Hepatocyte (in vitro differentiated cells): Measurements from ENCODE around the gene MLST8. TPM values are rescaled to one million over a fixed set of nuclear protein-coding genes. Genes with fewer than 3 reads are reported as not detected.

Source experiments
- DNase-seq: peaks from one replicate; pipeline ENCODE4 v3.0.0-alpha.2; 2016; ENCODE audit warnings: low spot score
- H2AFZ ChIP-seq: fragments of 200-600 bp; sonication (generic); 2 replicates; pipeline ENCODE4 v1.6.0; 2016; ENCODE audit warnings: antibody characterized with exemption, mild to moderate bottlenecking
- H3K27ac ChIP-seq: fragments of 200-600 bp; sonication (generic); 2 replicates; pipeline ENCODE4 v1.5.1; 2016; ENCODE audit warnings: mild to moderate bottlenecking
- H3K27me3 ChIP-seq: fragments of 200-600 bp; sonication (generic); 2 replicates; pipeline ENCODE4 v1.6.1; 2016
- H3K36me3 ChIP-seq: fragments of 200-600 bp; sonication (generic); replicated peaks from 2 replicates; pipeline ENCODE4 v1.5.1; 2016; ENCODE audit warnings: low read depth; ENCODE audit not compliant: insufficient read depth
- H3K4me1 ChIP-seq: fragments of 200-600 bp; sonication (generic); 2 replicates; pipeline ENCODE4 v1.5.1; 2016; ENCODE audit warnings: mild to moderate bottlenecking, moderate library complexity; ENCODE audit not compliant: insufficient read depth
- H3K4me2 ChIP-seq: fragments of 200-600 bp; sonication (generic); 2 replicates; pipeline ENCODE4 v1.6.0; 2016
- H3K4me3 ChIP-seq: fragments of 200-600 bp; sonication (generic); 2 replicates; pipeline ENCODE4 v1.5.1; 2016; ENCODE audit warnings: mild to moderate bottlenecking
- H3K79me2 ChIP-seq: fragments of 200-600 bp; sonication (generic); 2 replicates; pipeline ENCODE4 v1.6.0; 2017; ENCODE audit warnings: mild to moderate bottlenecking
- H3K9me2 ChIP-seq: fragments of 200-600 bp; sonication (generic); replicated peaks from 2 replicates; pipeline ENCODE4 v1.6.0; 2017; ENCODE audit warnings: mild to moderate bottlenecking; ENCODE audit not compliant: insufficient read depth
- H3K9me3 ChIP-seq: fragments of 200-600 bp; sonication (generic); 2 replicates; pipeline ENCODE4 v1.5.1; 2016; ENCODE audit warnings: low read depth, mild to moderate bottlenecking
- H4K20me1 ChIP-seq: fragments of 200-600 bp; sonication (generic); 2 replicates; pipeline ENCODE4 v1.6.0; 2016; ENCODE audit warnings: mild to moderate bottlenecking; ENCODE audit not compliant: insufficient read depth, poor library complexity, severe bottlenecking
- CTCF ChIP-seq: fragments of 200-600 bp; sonication (generic); IDR thresholded peaks from 2 replicates; pipeline ENCODE4 v1.5.1; 2016; ENCODE audit warnings: antibody characterized with exemption, mild to moderate bottlenecking; ENCODE audit not compliant: poor library complexity
- EZH2 ChIP-seq: fragments of 200-600 bp; sonication (generic); IDR thresholded peaks from 2 replicates; pipeline ENCODE4 v1.6.1; 2016; ENCODE audit warnings: antibody characterized with exemption, mild to moderate bottlenecking, borderline replicate concordance
- EZH2phosphoT487 ChIP-seq: fragments of 200-600 bp; sonication (generic); IDR thresholded peaks from one replicate; pipeline ENCODE4 v1.6.1; 2018; ENCODE audit warnings: antibody characterized with exemption, mild to moderate bottlenecking, low read depth, moderate library complexity; ENCODE audit not compliant: unreplicated experiment, severe bottlenecking
- WGBS: methylation state at CpG from one replicate; pipeline ENCODE4 v1.1.6; 2016; ENCODE audit warnings: low lambda C conversion rate; ENCODE audit errors: missing lambda C conversion rate; 5-methylcytosine and 5-hydroxymethylcytosine counted together
- polyA plus RNA-seq: library from polyadenylated mRNA; unstranded; fragments of >200 nt; fragmentation: Nextera tagmentation; extraction: Ambion mirVana; gene quantifications from 2 replicates; pipeline ENCODE4 v1.2.1, GENCODE V29; 2016
- total RNA-seq: library from RNA; depleted of rRNA; stranded (reverse); fragments of >200 nt; gene quantifications from 2 replicates; pipeline ENCODE4 v1.2.3, GENCODE V29; 2014

Gene MLST8
- total and polyA plus RNA-seq, 2 experiments from 2014 or later = 28.3 to 88.3 TPM

GRCh38 chr16:2167068-2167638, 38.1 kb upstream of the MLST8 start:
- Histone ChIP-seq H3K79me2 (peaks cover 20% of the 10 kb centered on the region), H3K27ac (no peak overlapping the region), H3K4me3 (no peak overlapping the region), H3K9me3 (no peaks in the 10 kb centered on the region), H3K9me2 (no peaks in the 10 kb centered on the region), H3K4me1 (peaks cover 14% of the 10 kb centered on the region), H3K4me2 (no peak overlapping the region), H3K27me3 (no peaks in the 10 kb centered on the region), H4K20me1 (no peaks in the 10 kb centered on the region), H2AFZ (no peak overlapping the region), H3K36me3 (no peaks in the 10 kb centered on the region)
- 95% methylated on average over 18 of the region's 18 CpGs for WGBS
- DNase-seq = no peak
- no peak for TF ChIP-seq EZH2
- TF ChIP-seq CTCF = no peak
- TF ChIP-seq EZH2phosphoT487 = no peak

- H3K4me3 ChIP-seq = no peak overlapping the region
- H3K27ac ChIP-seq = no peak overlapping the region
- WGBS = 95% methylated on average over 18 of the region's 18 CpGs
These were observed 35.2 kb upstream of the MLST8 start for GRCh38 chr16:2170080-2170479.

GRCh38 chr16:2170587-2171435, 34.4 kb upstream of the MLST8 start:
- no peak for TF ChIP-seq EZH2
- Histone ChIP-seq H3K9me2 (no peaks in the 10 kb centered on the region), H3K79me2 (no peaks in the 10 kb centered on the region), H3K4me1 (no peaks in the 10 kb centered on the region), H2AFZ (no peak overlapping the region), H3K36me3 (no peaks in the 10 kb centered on the region), H3K4me2 (no peak overlapping the region), H3K27ac (no peak overlapping the region), H4K20me1 (no peaks in the 10 kb centered on the region), H3K27me3 (no peaks in the 10 kb centered on the region), H3K9me3 (no peaks in the 10 kb centered on the region), H3K4me3 (no peak overlapping the region)
- DNase-seq = no peak
- WGBS = 98% methylated on average over 32 of the region's 47 CpGs

More at GRCh38 chr16:2170080-2170479, 35.2 kb upstream of the MLST8 start:
- no peak for TF ChIP-seq EZH2
- TF ChIP-seq EZH2phosphoT487 = no peak
- TF ChIP-seq CTCF = no peak
- Histone ChIP-seq H3K4me1 (no peaks in the 10 kb centered on the region), H3K9me2 (no peaks in the 10 kb centered on the region), H3K79me2 (no peaks in the 10 kb centered on the region), H3K27me3 (no peaks in the 10 kb centered on the region), H3K4me2 (no peak overlapping the region), H3K9me3 (no peaks in the 10 kb centered on the region), H3K36me3 (no peaks in the 10 kb centered on the region), H2AFZ (no peak overlapping the region), H4K20me1 (no peaks in the 10 kb centered on the region)
- no peak for DNase-seq

- H3K4me3 ChIP-seq = no peak overlapping the region
- H3K4me1 ChIP-seq = no peaks in the 10 kb centered on the region
- DNase-seq = no peak
- H3K36me3 ChIP-seq = no peaks in the 10 kb centered on the region
- no peaks in the 10 kb centered on the region for H3K9me2 ChIP-seq
- H3K27me3 ChIP-seq = no peaks in the 10 kb centered on the region
- no peaks in the 10 kb centered on the region for H4K20me1 ChIP-seq
- no peak overlapping the region for H2AFZ ChIP-seq
- no peaks in the 10 kb centered on the region for H3K9me3 ChIP-seq
- WGBS = 97% methylated on average over 27 of the region's 28 CpGs
- H3K27ac ChIP-seq = no peak overlapping the region
- TF ChIP-seq EZH2 (no peak), CTCF (no peak), EZH2phosphoT487 (no peak)
- H3K79me2 ChIP-seq = no peaks in the 10 kb centered on the region
- no peak overlapping the region for H3K4me2 ChIP-seq
These were observed 33.6 kb upstream of the MLST8 start for GRCh38 chr16:2171601-2172178.
